HCT116 (cell line): ENCODE data around the gene PPFIBP1. TPM values are rescaled to one million over a fixed set of nuclear protein-coding genes. Genes with fewer than 3 reads are reported as not detected.

Experiments
- ATAC-seq: fragments of 200-7000 bp; cut with Tn5 transposase; 2 replicates; pipeline ENCODE4 v1.9.1; 2020; ENCODE audit warnings: mild to moderate bottlenecking, moderate library complexity
- BruUV-seq: library from RNA; stranded (reverse); fragments of 400-500 nt; replicated peaks from 2 replicates; lab custom pipeline; 2021; lab: Mats Ljungman, UMichigan
- CTCF ChIA-PET: fragments of 300-600 bp; sonication (Branson Sonifier 250); formaldehyde crosslinking; loops from one replicate; lab custom pipeline; 2021; ENCODE audit warnings: antibody characterized with exemption; lab: Charles Lee
- POLR2A ChIA-PET: fragments of 300-600, 350-600 bp; sonication (Branson Sonifier 250); formaldehyde crosslinking; loops from one replicate; lab custom pipeline; 2021; ENCODE audit warnings: antibody characterized with exemption; lab: Charles Lee
- RAD21 ChIA-PET, 2 experiments: fragments of 300-600 bp; sonication (Branson Sonifier 250); formaldehyde crosslinking; loops; one replicate each; lab custom pipeline; 2023; ENCODE audit warnings: low total read pairs in 2 of 2; ENCODE audit not compliant: uncharacterized antibody in 2 of 2, unreplicated experiment in 2 of 2, low non-redundant PET in 1 of 2; lab: Charles Lee
- DNase-seq: peaks from one replicate; pipeline ENCODE4 v3.0.0-alpha.2; 2010; ENCODE audit warnings: low read depth, low spot score
- H2AFZ ChIP-seq: fragments of 200-600 bp; shearing (Covaris generic), sonication (generic); 2 replicates; pipeline ENCODE4 v1.6.1; 2017; ENCODE audit warnings: low read depth, mixed run types, mixed read lengths, antibody characterized with exemption, low read length; ENCODE audit not compliant: poor library complexity, severe bottlenecking
- H3K27ac ChIP-seq: 2 replicates; pipeline ENCODE4 v1.5.1; 2012; ENCODE audit warnings: low read depth, low read length
- H3K27me3 ChIP-seq: fragments of 200-600 bp; sonication (generic); 2 replicates; pipeline ENCODE4 v1.6.1; 2016; ENCODE audit warnings: mixed run types, low read length, mixed read lengths; ENCODE audit not compliant: insufficient read depth
- H3K36me3 ChIP-seq, 2 experiments: fragments of 200-500 bp in 1 of 2; fragments of 200-600 bp in 1 of 2; sonication (Bioruptor generic) in 1 of 2; sonication (generic) in 1 of 2; 2 replicates each; pipeline versions ENCODE4 v1.5.1 to v1.6.1; 2014 to 2016; ENCODE audit warnings: low read length in 2 of 2, inconsistent platforms in 1 of 2, mixed read lengths in 1 of 2, mixed run types in 1 of 2; ENCODE audit not compliant: insufficient read depth in 2 of 2, control insufficient read depth in 1 of 2
- H3K4me1 ChIP-seq, 2 experiments: fragments of 200-600 bp in 1 of 2; sonication (generic) in 1 of 2; 2 replicates each; pipeline versions ENCODE4 v1.5.1 to v1.6.1; 2012 to 2017; ENCODE audit warnings: low read length in 2 of 2, inconsistent platforms in 1 of 2, mild to moderate bottlenecking in 1 of 2, mixed read lengths in 1 of 2, mixed run types in 1 of 2, moderate library complexity in 1 of 2; ENCODE audit not compliant: insufficient read depth in 2 of 2, control insufficient read depth in 1 of 2
- H3K4me2 ChIP-seq: fragments of 200-600 bp; sonication (generic); 2 replicates; pipeline ENCODE4 v1.6.1; 2017; ENCODE audit warnings: mixed run types, low read length, mixed read lengths
- H3K4me3 ChIP-seq, 2 experiments: fragments of 200-600 bp in 1 of 2; sonication (generic) in 1 of 2; replicated peaks in 1 of 2; 2 replicates each; pipeline ENCODE4 v1.5.1; 2011 to 2016; ENCODE audit warnings: low read length in 2 of 2, control low read depth in 1 of 2, low read depth in 1 of 2, mild to moderate bottlenecking in 1 of 2, mixed read lengths in 1 of 2, mixed run types in 1 of 2
- H3K79me2 ChIP-seq: fragments of 200-600 bp; sonication (generic); 2 replicates; pipeline ENCODE4 v1.6.1; 2017; ENCODE audit warnings: mild to moderate bottlenecking, mixed run types, low read length, moderate library complexity, mixed read lengths; ENCODE audit not compliant: insufficient read depth
- H3K9ac ChIP-seq: fragments of 200-600 bp; sonication (generic); 2 replicates; pipeline ENCODE4 v1.6.1; 2016; ENCODE audit warnings: low read length, mixed read lengths
- H3K9me2 ChIP-seq: fragments of 200-600 bp; sonication (generic), shearing (Covaris generic); 2 replicates; pipeline ENCODE4 v1.6.1; 2017; ENCODE audit warnings: mixed run types, mild to moderate bottlenecking, moderate library complexity; ENCODE audit not compliant: insufficient read depth
- H3K9me3 ChIP-seq, 2 experiments: fragments of 200-500 bp in 1 of 2; fragments of 200-600 bp in 1 of 2; sonication (Bioruptor generic) in 1 of 2; sonication (generic) in 1 of 2; 2 replicates each; pipeline ENCODE4 v1.6.1; 2014 to 2017; ENCODE audit warnings: low read length in 2 of 2, mixed read lengths in 2 of 2, inconsistent platforms in 1 of 2, low read depth in 1 of 2, mild to moderate bottlenecking in 1 of 2, mixed run types in 1 of 2, moderate library complexity in 1 of 2; ENCODE audit not compliant: control insufficient read depth in 1 of 2, insufficient read depth in 1 of 2
- H4K20me1 ChIP-seq: fragments of 200-600 bp; sonication (generic), shearing (Covaris generic); 2 replicates; pipeline ENCODE4 v1.6.1; 2017; ENCODE audit warnings: mixed run types, mild to moderate bottlenecking, moderate library complexity; ENCODE audit not compliant: insufficient read depth
- CBX3 ChIP-seq: IDR thresholded peaks from 2 replicates; pipeline ENCODE4 v1.6.1; 2012; ENCODE audit warnings: low read depth
- CTCF ChIP-seq, 3 experiments: fragments of 200-600 bp in 1 of 3; sonication (generic) in 1 of 3; IDR thresholded peaks in 2 of 3; conservative IDR thresholded peaks in 1 of 3; 2 replicates each; pipeline ENCODE4 v1.5.1; 2012 to 2017; ENCODE audit warnings: low read depth in 2 of 3, low read length in 2 of 3, antibody characterized with exemption in 1 of 3, borderline replicate concordance in 1 of 3, control low read depth in 1 of 3, mild to moderate bottlenecking in 1 of 3, mixed read lengths in 1 of 3, mixed run types in 1 of 3, moderate library complexity in 1 of 3; ENCODE audit not compliant: insufficient read depth in 1 of 3
- EGR1 ChIP-seq: IDR thresholded peaks from 2 replicates; pipeline ENCODE4 v1.6.1; 2012; ENCODE audit warnings: low read depth
- EZH2 ChIP-seq: fragments of 200-600 bp; sonication (generic); IDR thresholded peaks from 2 replicates; pipeline ENCODE4 v1.6.1; 2017; ENCODE audit warnings: antibody characterized with exemption, mixed run types
- EZH2phosphoT487 ChIP-seq: fragments of 200-600 bp; IDR thresholded peaks from 2 replicates; pipeline ENCODE4 v1.6.1; 2018; ENCODE audit warnings: antibody characterized with exemption, borderline replicate concordance
- FOSL1 ChIP-seq: IDR thresholded peaks from 2 replicates; pipeline ENCODE4 v1.6.1; 2012; ENCODE audit warnings: low read depth
- JUND ChIP-seq: IDR thresholded peaks from 2 replicates; pipeline ENCODE4 v1.6.1; 2012
- MAX ChIP-seq: IDR thresholded peaks from 2 replicates; pipeline ENCODE4 v1.6.1; 2012
- POLR2A ChIP-seq: IDR thresholded peaks from 2 replicates; pipeline ENCODE4 v1.7.0; 2011; ENCODE audit warnings: borderline replicate concordance; ENCODE audit not compliant: insufficient read depth, insufficient read length; ENCODE audit errors: extremely low read depth
- POLR2AphosphoS5 ChIP-seq: IDR thresholded peaks from 2 replicates; pipeline ENCODE4 v1.6.1; 2011; ENCODE audit warnings: mild to moderate bottlenecking, low read depth, low read length, moderate library complexity
- SP1 ChIP-seq: IDR thresholded peaks from 2 replicates; pipeline ENCODE4 v1.6.1; 2012; ENCODE audit warnings: low read depth
- SRF ChIP-seq: IDR thresholded peaks from 2 replicates; pipeline ENCODE4 v1.6.1; 2012; ENCODE audit warnings: low read depth
- TCF7L2 ChIP-seq: IDR thresholded peaks from 2 replicates; pipeline ENCODE4 v1.7.0; 2011; ENCODE audit warnings: borderline replicate concordance, inconsistent platforms; ENCODE audit not compliant: insufficient read depth, insufficient read length; ENCODE audit errors: extremely low read depth
- ZFX ChIP-seq: fragments of 450-650 bp; IDR thresholded peaks from 2 replicates; pipeline ENCODE4 v1.6.1; 2017
- ZNF274 ChIP-seq: fragments of 200-500 bp; sonication (Bioruptor generic); IDR thresholded peaks from 2 replicates; pipeline ENCODE4 v1.6.1; 2014; ENCODE audit warnings: mild to moderate bottlenecking, low read depth, low read length, inconsistent platforms
- intact Hi-C: fragments of 100-400 bp; cut with micrococcal nuclease; formaldehyde crosslinking; loops from 2 replicates; pipeline ENCODE4 v1.10.0; 2022
- total RNA-seq: library from RNA; stranded (reverse); gene quantifications from one replicate; pipeline ENCODE4 v1.2.1, GENCODE V29; 2021; ENCODE audit not compliant: unreplicated experiment

PPFIBP1 gene
- total RNA-seq, 1 experiment from 2014 or later, result 102 TPM

- TF ChIP-seq TCF7L2 (peak; percentile 54), EZH2 (no peak), FOSL1 (no peak), MAX (peak; percentile 95), JUND (no peak), CTCF (IDR thresholded peaks at IDR 0.05 in 2 of 3, conservative IDR thresholded peaks at IDR 0.05 in 1 of 3; ENCODE audit: borderline replicate concordance in 1 of 3, insufficient read depth in 1 of 3, low read depth in 2 of 3, low read length in 2 of 3) (no peak), EZH2phosphoT487 (no peak), ZNF274 (no peak), POLR2A (peak; percentile 96), ZFX (peak; percentile 91), SRF (no peak; the same call in 1 of the 2 replicates), POLR2AphosphoS5 (peak; percentile 93), EGR1 (peak; percentile 46; the same call in 1 of the 2 replicates), SP1 (peak; percentile 55; the same call in 1 of the 2 replicates), CBX3 (peak; percentile 88)
Observed at GRCh38 chr12:27710592-27711316, 186.7 kb downstream of the PPFIBP1 start, which contains the start of gene MRPS35 (continued).

GRCh38 chr12:27711317-27711682 lies 187.3 kb downstream of the PPFIBP1 start:
- DNase-seq (no peak), ATAC-seq (peak; percentile 62)
- H3K27ac ChIP-seq, result peak overlapping the region; percentile 93
- H3K4me3 ChIP-seq, result peak overlapping the region; percentile 100
- BruUV-seq, result no TSS peak
- intact Hi-C loops, result no loop called here
- ChIA-PET RAD21 (no interaction called here), CTCF (no interaction called here), POLR2A (no interaction called here)
- peaks cover 59% of the 10 kb centered on the region for H3K79me2 ChIP-seq
- H3K4me1 ChIP-seq, result peaks cover 5 to 27% of the 10 kb centered on the region in 2 experiments
- peak overlapping the region; percentile 99 for H3K9ac ChIP-seq
- H2AFZ ChIP-seq, result no peak overlapping the region
- H4K20me1 ChIP-seq, result no peaks in the 10 kb centered on the region
- no peaks in the 10 kb centered on the region for H3K9me2 ChIP-seq
- no peaks in the 10 kb centered on the region for H3K9me3 ChIP-seq
- H3K4me2 ChIP-seq, result peak overlapping the region; percentile 83
- peaks cover 2 to 3% of the 10 kb centered on the region in 2 experiments; a peak in 3 of 4 replicates for H3K36me3 ChIP-seq
- H3K27me3 ChIP-seq, result no peaks in the 10 kb centered on the region
- peak; percentile 38; the same call in 1 of the 2 replicates for TF ChIP-seq POLR2AphosphoS5
- no peak for TF ChIP-seq CBX3
